ENCODE measurements around the gene SERPINA1.

DNA sequence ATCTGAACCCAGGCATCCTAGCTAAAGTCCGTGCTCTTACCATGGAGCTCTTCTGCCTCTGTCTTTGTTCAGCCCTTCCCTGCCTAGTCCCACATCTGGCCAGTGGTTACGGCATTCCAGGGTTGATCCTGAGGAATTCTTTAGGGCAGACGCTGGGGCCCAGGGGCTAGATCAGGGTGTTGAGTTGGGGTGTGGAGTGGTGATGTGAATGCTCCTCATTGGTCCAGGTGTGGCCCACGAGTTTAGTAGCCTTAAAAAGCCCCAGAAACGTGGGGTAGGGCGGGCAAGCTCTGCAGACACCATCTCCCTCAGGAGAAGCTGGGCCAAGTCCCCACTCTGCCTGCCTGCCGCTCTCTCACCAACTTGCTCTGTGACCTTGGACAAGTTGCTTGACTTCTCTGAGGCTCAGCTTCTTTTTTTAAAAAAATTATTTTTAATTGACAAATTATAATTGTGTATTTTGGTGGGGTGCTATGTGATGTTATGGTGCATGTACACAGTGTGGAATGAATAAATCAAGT lies 56.3 kb downstream of the SERPINA1 start:
- TF ChIP-seq EZH2phosphoT487 (IDR thresholded peaks at IDR 0.05) = no peak
- TF ChIP-seq CTCF (IDR thresholded peaks at IDR 0.05) = no peak
- no peak for TF ChIP-seq EZH2 (IDR thresholded peaks at IDR 0.05)
